ENCODE data around the gene NFATC2.

NFATC2 gene

GRCh38 chr20:51452091-51452613, 90.4 kb downstream of the NFATC2 start:
- no peaks in the 10 kb centered on the region for H3K9me3 ChIP-seq (ENCODE audit: control insufficient read depth, insufficient read depth, low read depth, low read length)
- H3K4me1 ChIP-seq (ENCODE audit: control insufficient read depth, insufficient read depth, low read length), result peaks cover 10% of the 10 kb centered on the region; the same call in 1 of the 2 replicates
- CTCF ChIA-PET, result interaction anchor here (1.4 to 1.9 kb wide), 2 partner anchors 143 to 465 kb away, joined by 3 to 6 read pairs; no protein-coding TSS in a partner anchor
- no peaks in the 10 kb centered on the region for H3K36me3 ChIP-seq (ENCODE audit: control insufficient read depth in 2 of 2, insufficient read depth in 1 of 2, low read length in 2 of 2)
- POLR2A ChIA-PET, result no interaction called here
- H3K27ac ChIP-seq (ENCODE audit: extremely low read depth, low read depth, low read length), result no peak overlapping the region
- no peak overlapping the region for H3K4me3 ChIP-seq (ENCODE audit: low read depth, low read length)
- TF ChIP-seq GLIS1 (tag by site-specific recombination; IDR thresholded peaks at IDR 0.05) (peak; percentile 79), ZNF302 (tag by site-specific recombination; IDR thresholded peaks at IDR 0.05; ENCODE audit: low read depth) (no peak), HIC1 (tag by site-specific recombination; IDR thresholded peaks at IDR 0.05) (no peak), ZNF792 (tag by site-specific recombination; IDR thresholded peaks at IDR 0.05) (no peak), ZNF513 (tag by site-specific recombination; IDR thresholded peaks at IDR 0.05) (no peak), RBAK (tag by site-specific recombination; IDR thresholded peaks at IDR 0.05) (no peak), ZNF211 (tag by site-specific recombination; IDR thresholded peaks at IDR 0.05; ENCODE audit: low read depth) (no peak)

GRCh38 chr20:51451484-51451883, 91.0 kb downstream of the NFATC2 start:
- POLR2A ChIA-PET, result no interaction called here
- Histone ChIP-seq H3K27ac (ENCODE audit: extremely low read depth, low read depth, low read length) (no peak overlapping the region), H3K4me3 (ENCODE audit: low read depth, low read length) (no peak overlapping the region), H3K9me3 (ENCODE audit: control insufficient read depth, insufficient read depth, low read depth, low read length) (no peaks in the 10 kb centered on the region), H3K36me3 (ENCODE audit: control insufficient read depth in 2 of 2, insufficient read depth in 1 of 2, low read length in 2 of 2) (no peaks in the 10 kb centered on the region), H3K4me1 (ENCODE audit: control insufficient read depth, insufficient read depth, low read length) (peaks cover 5% of the 10 kb centered on the region; the same call in 1 of the 2 replicates)
- CTCF ChIA-PET, result interaction anchor here (0.7 to 1.9 kb wide), 3 partner anchors 70 to 464 kb away, joined by 3 to 6 read pairs (median 4); no protein-coding TSS in a partner anchor
- peak; percentile 82; the same call in 1 of the 2 replicates for TF ChIP-seq ZNF610 (tag by site-specific recombination; IDR thresholded peaks at IDR 0.05; ENCODE audit: borderline replicate concordance)
- TF ChIP-seq BCL11B (tag by site-specific recombination; IDR thresholded peaks at IDR 0.05; ENCODE audit: low read depth), result no peak

GRCh38 chr20:51450984-51451383, 91.5 kb downstream of the NFATC2 start:
- no peak overlapping the region for H3K27ac ChIP-seq (ENCODE audit: extremely low read depth, low read depth, low read length)
- TF ChIP-seq ZNF513 (tag by site-specific recombination; IDR thresholded peaks at IDR 0.05), result no peak
- TF ChIP-seq GLIS1 (tag by site-specific recombination; IDR thresholded peaks at IDR 0.05), result peak; percentile 19; the same call in 1 of the 2 replicates
- H3K4me1 ChIP-seq (ENCODE audit: control insufficient read depth, insufficient read depth, low read length), result no peaks in the 10 kb centered on the region
- H3K4me3 ChIP-seq (ENCODE audit: low read depth, low read length), result no peak overlapping the region
- no peaks in the 10 kb centered on the region for H3K36me3 ChIP-seq (ENCODE audit: control insufficient read depth in 2 of 2, insufficient read depth in 1 of 2, low read length in 2 of 2)
- ChIA-PET POLR2A (no interaction called here), CTCF (interaction anchor here (0.6 to 1.9 kb wide), 5 partner anchors 70 to 1365 kb away, joined by 3 to 6 read pairs (median 3); no protein-coding TSS in a partner anchor)
- H3K9me3 ChIP-seq (ENCODE audit: control insufficient read depth, insufficient read depth, low read depth, low read length), result no peaks in the 10 kb centered on the region

GRCh38 chr20:51450221-51450712, 92.3 kb downstream of the NFATC2 start:
- Histone ChIP-seq H3K27ac (ENCODE audit: extremely low read depth, low read depth, low read length) (no peak overlapping the region), H3K4me3 (ENCODE audit: low read depth, low read length) (no peak overlapping the region), H3K9me3 (ENCODE audit: control insufficient read depth, insufficient read depth, low read depth, low read length) (no peaks in the 10 kb centered on the region), H3K4me1 (ENCODE audit: control insufficient read depth, insufficient read depth, low read length) (no peaks in the 10 kb centered on the region), H3K36me3 (ENCODE audit: control insufficient read depth in 2 of 2, insufficient read depth in 1 of 2, low read length in 2 of 2) (no peaks in the 10 kb centered on the region)
- ChIA-PET POLR2A (interaction anchor here (0.5 kb wide), 1 partner anchor 184 kb away, joined by 4 read pairs; no protein-coding TSS in a partner anchor), CTCF (interaction anchor here (0.6 to 1.9 kb wide), 3 partner anchors 14 to 1365 kb away, joined by 3 to 6 read pairs (median 3); no protein-coding TSS in a partner anchor)
- TF ChIP-seq ZNF121 (tag by site-specific recombination; IDR thresholded peaks at IDR 0.05) (peak; percentile 41; the same call in 1 of the 2 replicates), ZFP41 (tag by site-specific recombination; IDR thresholded peaks at IDR 0.05; ENCODE audit: borderline replicate concordance) (no peak)

Measured in HEK293 (cell line).